ENCODE data around the gene NAA80.
"Not testable (repeated sequence)": the region's sequence is repeated elsewhere in the genome, so short reads cannot be mapped to it uniquely, and the experiment has no call there.

NAA80 gene

GRCh38 chr3:50269460-50269859 is 29.7 kb downstream of the NAA80 start:
- DNase-seq (ENCODE audit: low spot score): no peak

GRCh38 chr3:50268703-50269451 is 30.3 kb downstream of the NAA80 start, which contains the start of gene SEMA3B:
TSS of gene SEMA3B (plus strand) at chr3:50269147. CDS start at chr3:50269241, 94 bp downstream.
- peak; percentile 57 for DNase-seq (ENCODE audit: low spot score)

GRCh38 chr3:50268276-50268675 is 30.9 kb downstream of the NAA80 start:
- no peak for DNase-seq (ENCODE audit: low spot score)

GRCh38 chr3:50267280-50267913 is 31.8 kb downstream of the NAA80 start:
- peak; percentile 58 for DNase-seq (ENCODE audit: low spot score)

- no peak for DNase-seq (ENCODE audit: low spot score)
These were observed 32.4 kb downstream of the NAA80 start for GRCh38 chr3:50266836-50267235.

GRCh38 chr3:50266017-50266416 is 33.2 kb downstream of the NAA80 start:
- no peak for DNase-seq (ENCODE audit: low spot score)

GRCh38 chr3:50265571-50265970 is 33.6 kb downstream of the NAA80 start:
- no peak for DNase-seq (ENCODE audit: low spot score)

GRCh38 chr3:50264964-50265485 is 34.2 kb downstream of the NAA80 start:
- DNase-seq (ENCODE audit: low spot score): no peak

GRCh38 chr3:50264383-50264963 is 34.7 kb downstream of the NAA80 start:
- peak; percentile 89 for DNase-seq (ENCODE audit: low spot score)

GRCh38 chr3:50263478-50264382 is 35.5 kb downstream of the NAA80 start:
- no peak for DNase-seq (ENCODE audit: low spot score)

- DNase-seq (ENCODE audit: low spot score): no peak
These were observed 36.4 kb downstream of the NAA80 start for GRCh38 chr3:50262778-50263177.

- not testable (repeated sequence) for DNase-seq (ENCODE audit: low spot score)
These were observed 37.0 kb downstream of the NAA80 start for GRCh38 chr3:50262200-50262599.

GRCh38 chr3:50261505-50261904 is 37.7 kb downstream of the NAA80 start:
- no peak for DNase-seq (ENCODE audit: low spot score)

- DNase-seq (ENCODE audit: low spot score): no peak
These were observed 38.2 kb downstream of the NAA80 start for GRCh38 chr3:50260942-50261441.

- DNase-seq (ENCODE audit: low spot score): peak; percentile 95
These were observed 38.9 kb downstream of the NAA80 start for GRCh38 chr3:50260027-50260941.

- DNase-seq (ENCODE audit: low spot score): no peak
These were observed 39.7 kb downstream of the NAA80 start for GRCh38 chr3:50259432-50260026.

GRCh38 chr3:50258979-50259378 is 40.2 kb downstream of the NAA80 start:
- no peak for DNase-seq (ENCODE audit: low spot score)

GRCh38 chr3:50258029-50258680 is 41.0 kb downstream of the NAA80 start:
- no peak for DNase-seq (ENCODE audit: low spot score)
